NCI-H2107 treated with DMSO at 0.1 percent for 48 hours (cell line): Measurements from ENCODE around the gene CCDC136.

Experiments
- DNase-seq: peaks from one replicate; lab custom pipeline; 2025; ENCODE audit not compliant: unreplicated experiment; lab: John Stamatoyannopoulos, UW

CCDC136 gene

GRCh38 chr7:128775744-128776474, 15.9 kb upstream of the CCDC136 start, which contains the start of gene OPN1SW:
OPN1SW (minus strand) TSS chr7:128775794; CDS start chr7:128775781, 13 bp downstream.
- no peak for DNase-seq

- DNase-seq: no peak
Measured at GRCh38 chr7:128777156-128778123, 14.3 kb upstream of the CCDC136 start.

- DNase-seq: no peak
Measured at GRCh38 chr7:128778946-128779345, 12.8 kb upstream of the CCDC136 start.

GRCh38 chr7:128781126-128781525, 10.6 kb upstream of the CCDC136 start:
- no peak for DNase-seq

- no peak for DNase-seq
Measured at GRCh38 chr7:128781851-128782250, 9.9 kb upstream of the CCDC136 start.

GRCh38 chr7:128783143-128783861, 8.5 kb upstream of the CCDC136 start:
- DNase-seq: no peak

GRCh38 chr7:128785738-128786137, 6.0 kb upstream of the CCDC136 start:
- no peak for DNase-seq

GRCh38 chr7:128788446-128789412, 3.0 kb upstream of the CCDC136 start:
- DNase-seq: no peak

- DNase-seq: no peak
Measured at GRCh38 chr7:128790315-128791041, 1.3 kb upstream of the CCDC136 start.

GRCh38 chr7:128791972-128792327, 182 bp downstream of the CCDC136 start:
- no peak for DNase-seq

GRCh38 chr7:128792471-128793180, 858 bp downstream of the CCDC136 start:
- DNase-seq: no peak

- no peak for DNase-seq
Measured at GRCh38 chr7:128793181-128793547, 1.4 kb downstream of the CCDC136 start.

- no peak for DNase-seq
Measured at GRCh38 chr7:128794020-128794419, 2.3 kb downstream of the CCDC136 start.

GRCh38 chr7:128794436-128794835, 2.7 kb downstream of the CCDC136 start:
- DNase-seq: no peak

GRCh38 chr7:128795129-128795528, 3.4 kb downstream of the CCDC136 start:
- DNase-seq: no peak

GRCh38 chr7:128796327-128796726, 4.6 kb downstream of the CCDC136 start:
- no peak for DNase-seq

- DNase-seq: no peak
Measured at GRCh38 chr7:128799451-128799850, 7.7 kb downstream of the CCDC136 start.

GRCh38 chr7:128800567-128800966, 8.8 kb downstream of the CCDC136 start:
- no peak for DNase-seq

GRCh38 chr7:128801003-128801402, 9.2 kb downstream of the CCDC136 start:
- no peak for DNase-seq
